Prostate gland (tissue), 2 donors: ENCODE results near the gene PAPPA. TPM values are rescaled to one million over a fixed set of nuclear protein-coding genes. Genes with fewer than 3 reads are reported as not detected.

ENCODE experiments used
- DNase-seq: peaks from one replicate; pipeline ENCODE4 v3.0.0-alpha.2; 2019; ENCODE audit warnings: low spot score
- H3K27ac ChIP-seq, 2 donors: fragments of 200-600 bp; sonication (generic); 2 replicates each; pipeline ENCODE4 v1.5.1; 2017 to 2019
- H3K27me3 ChIP-seq: fragments of 200-600 bp; sonication (generic); replicated peaks from 2 replicates; pipeline ENCODE4 v1.5.1; 2019; ENCODE audit not compliant: insufficient read depth
- H3K36me3 ChIP-seq, 2 donors: fragments of 200-600 bp; sonication (generic); 1 replicate in 1 of 2; 2 replicates in 1 of 2; pipeline versions ENCODE4 v1.5.1 to v1.8.1; 2017 to 2019
- H3K4me1 ChIP-seq: fragments of 200-600 bp; sonication (generic); replicated peaks from 2 replicates; pipeline ENCODE4 v1.5.1; 2019
- H3K4me3 ChIP-seq, 2 donors: fragments of 200-600 bp; sonication (generic); 2 replicates each; pipeline ENCODE4 v1.5.1; 2017 to 2019
- H3K9me3 ChIP-seq: fragments of 200-600 bp; sonication (generic); 2 replicates; pipeline ENCODE4 v1.5.1; 2017
- POLR2A ChIP-seq: fragments of 450-650 bp; IDR thresholded peaks from one replicate; pipeline ENCODE4 v1.6.1; 2016; ENCODE audit warnings: antibody characterized with exemption, mild to moderate bottlenecking
- POLR2AphosphoS5 ChIP-seq: sonication (generic); formaldehyde crosslinking; IDR thresholded peaks from one replicate; pipeline ENCODE4 v1.6.1; 2017; ENCODE audit warnings: antibody characterized with exemption
- WGBS: methylation state at CpG from one replicate; pipeline ENCODE4 v1.1.5; 2018; 5-methylcytosine and 5-hydroxymethylcytosine counted together
- intact Hi-C: fragments of 100-400 bp; cut with DNase I; formaldehyde crosslinking; loops from one replicate; pipeline ENCODE4 v1.14.2; 2022
- total RNA-seq, 2 donors: library from RNA; depleted of rRNA; stranded (reverse); fragments of >200 nt; gene quantifications; one replicate each; pipeline ENCODE4 v1.1.0, GENCODE V29; 2016
- TF ChIP-seq, protein P1 (sequence below), 4 experiments: fragments of 200-600 bp in 2 of 4; fragments of 450-650 bp in 2 of 4; sonication (generic) in 2 of 4; IDR thresholded peaks; 1 replicate in 3 of 4; 2 replicates in 1 of 4; pipeline ENCODE4 v1.5.1; 2016 to 2019; ENCODE audit warnings: antibody characterized with exemption in 4 of 4, mild to moderate bottlenecking in 2 of 4, moderate library complexity in 2 of 4

Gene PAPPA
- total RNA-seq, 2 donors from 2014 or later, result 0.27 to 1.8 TPM

DNA sequence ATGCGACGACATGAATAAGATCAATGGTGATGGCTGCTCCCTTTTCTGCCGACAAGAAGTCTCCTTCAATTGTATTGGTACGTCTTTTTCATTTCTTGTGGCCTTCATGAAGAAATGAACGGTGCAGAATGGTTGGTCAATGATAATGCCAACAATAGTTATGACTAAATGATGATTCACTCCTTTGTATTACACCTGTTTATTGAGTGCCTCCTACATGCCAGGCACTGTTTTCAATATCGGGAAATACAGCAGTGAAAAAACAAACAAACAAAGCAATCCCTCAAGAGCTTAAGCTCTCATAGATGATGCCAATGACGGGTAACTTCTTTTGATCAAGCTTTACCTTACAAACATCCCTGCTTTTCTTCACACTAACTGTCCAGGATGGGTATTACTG is 117.7 kb downstream of the PAPPA start:
- Histone ChIP-seq H3K4me3 (no peak overlapping the region), H3K27me3 (no peaks in the 10 kb centered on the region), H3K9me3 (no peaks in the 10 kb centered on the region), H3K36me3 (no peaks in the 10 kb centered on the region), H3K4me1 (no peaks in the 10 kb centered on the region), H3K27ac (no peak overlapping the region)
- 87% methylated on average over 7 of the region's 7 CpGs for WGBS
- TF ChIP-seq POLR2AphosphoS5 (no peak), POLR2A (no peak)
- TF ChIP-seq, protein P1, sequence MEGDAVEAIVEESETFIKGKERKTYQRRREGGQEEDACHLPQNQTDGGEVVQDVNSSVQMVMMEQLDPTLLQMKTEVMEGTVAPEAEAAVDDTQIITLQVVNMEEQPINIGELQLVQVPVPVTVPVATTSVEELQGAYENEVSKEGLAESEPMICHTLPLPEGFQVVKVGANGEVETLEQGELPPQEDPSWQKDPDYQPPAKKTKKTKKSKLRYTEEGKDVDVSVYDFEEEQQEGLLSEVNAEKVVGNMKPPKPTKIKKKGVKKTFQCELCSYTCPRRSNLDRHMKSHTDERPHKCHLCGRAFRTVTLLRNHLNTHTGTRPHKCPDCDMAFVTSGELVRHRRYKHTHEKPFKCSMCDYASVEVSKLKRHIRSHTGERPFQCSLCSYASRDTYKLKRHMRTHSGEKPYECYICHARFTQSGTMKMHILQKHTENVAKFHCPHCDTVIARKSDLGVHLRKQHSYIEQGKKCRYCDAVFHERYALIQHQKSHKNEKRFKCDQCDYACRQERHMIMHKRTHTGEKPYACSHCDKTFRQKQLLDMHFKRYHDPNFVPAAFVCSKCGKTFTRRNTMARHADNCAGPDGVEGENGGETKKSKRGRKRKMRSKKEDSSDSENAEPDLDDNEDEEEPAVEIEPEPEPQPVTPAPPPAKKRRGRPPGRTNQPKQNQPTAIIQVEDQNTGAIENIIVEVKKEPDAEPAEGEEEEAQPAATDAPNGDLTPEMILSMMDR (IDR thresholded peaks at IDR 0.05), result no peak
- no peak for DNase-seq
- intact Hi-C loops, result no loop called here

DNA sequence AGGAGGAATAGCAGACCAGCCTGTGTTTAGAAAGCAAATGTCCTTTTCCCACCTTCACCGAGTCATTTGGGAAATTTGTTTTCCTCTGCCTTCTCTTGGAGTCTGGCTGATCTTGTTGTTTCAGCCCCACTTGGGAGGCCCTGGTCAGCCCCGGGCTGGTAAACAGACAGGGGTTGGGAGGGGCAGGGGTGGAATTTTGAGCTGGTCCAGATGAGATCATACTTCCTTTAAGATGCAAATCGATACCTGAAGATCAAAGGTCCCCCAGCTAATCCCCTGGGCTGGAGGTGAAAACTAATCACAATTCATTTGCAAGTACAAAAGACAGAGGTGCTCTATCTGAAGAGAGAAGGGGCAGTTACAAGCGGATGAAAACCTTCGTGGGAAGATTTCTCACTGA is 118.4 kb downstream of the PAPPA start:
- no peak for DNase-seq
- intact Hi-C loops, result no loop called here
- Histone ChIP-seq H3K36me3 (no peaks in the 10 kb centered on the region), H3K9me3 (no peaks in the 10 kb centered on the region), H3K27ac (no peak overlapping the region), H3K27me3 (no peaks in the 10 kb centered on the region), H3K4me1 (no peaks in the 10 kb centered on the region), H3K4me3 (no peak overlapping the region)
- TF ChIP-seq, protein P1 (IDR thresholded peaks at IDR 0.05), result no peak
- TF ChIP-seq POLR2AphosphoS5 (no peak), POLR2A (no peak)
- WGBS, result 39% methylated on average over 5 of the region's 5 CpGs

DNA sequence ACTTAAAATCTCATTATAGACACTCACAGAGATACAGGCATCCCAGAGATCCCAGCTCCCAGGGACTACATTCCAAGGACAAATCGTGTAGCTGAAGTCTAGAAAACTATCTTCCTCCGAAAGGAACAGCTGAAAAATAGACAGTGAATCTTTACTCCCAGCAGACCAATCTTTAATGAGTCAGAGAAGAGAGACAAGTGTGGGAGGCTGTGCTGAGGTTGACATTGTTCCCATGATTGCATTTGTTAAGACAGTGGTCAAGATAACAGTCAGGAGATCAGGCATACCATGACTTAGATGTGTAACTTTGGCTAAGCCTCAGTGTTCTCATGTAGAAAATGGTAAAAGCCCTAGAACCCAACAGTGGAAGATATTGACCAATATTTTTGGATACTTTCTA is 120.7 kb downstream of the PAPPA start:
- intact Hi-C loops, result no loop called here
- no peaks in the 10 kb centered on the region for H3K36me3 ChIP-seq
- TF ChIP-seq, protein P1 (IDR thresholded peaks at IDR 0.05), result no peak
- no peak for TF ChIP-seq POLR2AphosphoS5
- no peak for TF ChIP-seq POLR2A
- no peaks in the 10 kb centered on the region for H3K27me3 ChIP-seq
- 75% methylated on average over 2 of the region's 2 CpGs for WGBS
- no peak overlapping the region for H3K27ac ChIP-seq
- H3K4me3 ChIP-seq, result no peak overlapping the region
- H3K9me3 ChIP-seq, result no peaks in the 10 kb centered on the region
- no peak for DNase-seq
- no peaks in the 10 kb centered on the region for H3K4me1 ChIP-seq

DNA sequence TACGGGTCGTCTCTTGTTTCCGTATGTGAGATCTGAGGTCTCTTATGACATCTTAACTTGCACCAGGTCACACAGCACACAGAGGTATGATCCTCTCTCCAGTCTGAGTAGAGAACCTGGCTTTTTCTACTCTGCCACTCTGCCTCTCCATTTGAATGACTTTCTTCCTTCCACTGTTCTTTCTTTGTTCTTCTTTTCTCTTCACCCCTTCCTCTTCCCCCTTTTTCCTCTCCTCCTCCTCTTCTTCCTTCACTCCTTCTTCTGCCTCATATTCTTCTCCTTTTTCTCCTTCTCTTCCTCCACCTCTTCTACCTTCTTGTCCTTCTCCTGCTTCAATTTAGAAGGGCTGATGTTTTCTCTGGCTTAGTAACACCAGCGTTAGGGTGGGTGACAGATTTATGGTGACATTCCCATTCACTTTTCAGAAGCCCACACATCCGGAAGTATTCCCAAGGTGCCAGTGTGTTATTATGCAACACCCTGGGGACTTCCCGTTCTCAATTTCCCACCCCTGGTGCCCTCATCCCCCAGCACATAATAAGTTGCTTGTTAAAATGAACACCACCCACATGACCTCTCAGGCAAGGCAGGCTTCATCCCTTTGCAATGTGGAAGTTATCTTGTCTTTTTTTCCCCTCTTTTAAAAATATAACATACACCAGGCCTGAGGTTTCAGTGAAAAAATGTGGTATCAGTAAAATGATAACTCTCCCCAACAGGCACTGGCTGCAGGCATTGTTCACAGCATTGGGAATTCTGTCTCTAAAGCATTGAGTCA is 122.0 kb downstream of the PAPPA start:
- TF ChIP-seq, protein P1 (IDR thresholded peaks at IDR 0.05), result no peak
- no peak for TF ChIP-seq POLR2AphosphoS5
- TF ChIP-seq POLR2A, result no peak
- Histone ChIP-seq H3K4me3 (no peak overlapping the region), H3K4me1 (no peaks in the 10 kb centered on the region), H3K27me3 (no peaks in the 10 kb centered on the region), H3K36me3 (no peaks in the 10 kb centered on the region), H3K9me3 (no peaks in the 10 kb centered on the region), H3K27ac (no peak overlapping the region)
- DNase-seq, result no peak
- WGBS, result 50% methylated on average over 6 of the region's 6 CpGs
- intact Hi-C loops, result no loop called here

DNA sequence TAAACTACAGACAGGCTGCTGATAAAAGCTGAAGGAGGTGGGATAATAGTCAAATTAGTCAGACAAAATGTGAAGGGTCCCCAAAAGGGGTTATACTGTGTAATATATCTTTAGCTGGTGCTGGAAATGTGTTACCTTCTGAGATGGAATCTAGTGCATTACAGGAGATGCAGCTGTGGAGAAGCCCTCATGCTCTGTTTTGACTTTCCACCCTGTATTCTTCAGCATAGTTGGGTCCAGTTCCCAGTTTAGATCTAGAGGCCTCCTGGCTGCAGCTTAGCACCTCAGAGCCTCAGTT is 122.6 kb downstream of the PAPPA start:
- DNase-seq, result no peak
- Histone ChIP-seq H3K4me1 (no peaks in the 10 kb centered on the region), H3K27me3 (no peaks in the 10 kb centered on the region), H3K27ac (no peak overlapping the region), H3K9me3 (no peaks in the 10 kb centered on the region), H3K36me3 (no peaks in the 10 kb centered on the region), H3K4me3 (no peak overlapping the region)
- TF ChIP-seq, protein P1 (IDR thresholded peaks at IDR 0.05), result no peak
- TF ChIP-seq POLR2A (no peak), POLR2AphosphoS5 (no peak)
- intact Hi-C loops, result no loop called here
